ENCODE results near the gene MT1HL1.

DNA sequence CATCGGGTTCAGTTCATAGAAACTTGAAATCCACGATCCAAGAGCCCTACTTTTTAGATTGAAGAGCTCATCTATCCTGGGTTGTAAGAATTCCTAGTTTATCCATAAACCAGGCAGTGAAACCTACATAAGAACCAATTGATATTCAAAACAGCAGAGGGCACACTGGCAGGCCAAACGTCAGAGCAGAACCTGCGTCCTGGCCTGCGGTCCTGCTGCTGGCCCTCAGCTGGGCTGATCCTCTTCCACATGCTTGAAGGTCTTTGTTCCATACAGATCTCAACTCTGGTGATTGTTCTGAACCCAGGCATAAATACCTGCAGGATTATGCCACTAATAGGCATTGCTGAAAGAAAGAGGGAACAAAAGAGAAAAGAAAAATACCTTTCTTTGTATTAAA lies 47.0 kb downstream of the MT1HL1 start:
- no peak for TF ChIP-seq CTCF (IDR thresholded peaks at IDR 0.05)
- TF ChIP-seq EZH2 (IDR thresholded peaks at IDR 0.05; ENCODE audit: borderline replicate concordance, insufficient read depth, low read depth, low read length, poor library complexity, severe bottlenecking) = no peak

All from B cell (primary cell).